Bronchial smooth muscle cell (primary cell): ENCODE data around the gene ATAD5. TPM values are rescaled to one million over a fixed set of nuclear protein-coding genes. Genes with fewer than 3 reads are reported as not detected.

Experiments used
- total RNA-seq: library from RNA; depleted of rRNA; stranded (reverse); fragments of >200 nt; gene quantifications from 2 replicates; pipeline ENCODE4 v1.2.1, GENCODE V29; 2014

ATAD5 gene
- 0.17 and 0.63 TPM in 2 replicates for total RNA-seq

GRCh38 chr17:30831663-30832437 is at the start of gene ATAD5:
Gene ATAD5, plus strand, starts transcription at chr17:30831966. Its CDS starts 382 bp downstream, at chr17:30832348.

GRCh38 chr17:30824356-30825145 is 7.2 kb upstream of the ATAD5 start, which contains the start of gene CRLF3:
Gene CRLF3, minus strand, starts transcription at chr17:30824692. Its CDS starts 41 bp downstream, at chr17:30824651.

GRCh38 chr17:30906101-30906911 is 74.5 kb downstream of the ATAD5 start, which contains the start of gene TEFM:
Gene TEFM, minus strand, starts transcription at chr17:30906238. Its CDS starts 40 bp downstream, at chr17:30906198.

GRCh38 chr17:30921544-30922196 is 89.9 kb downstream of the ATAD5 start, which contains the start of gene ADAP2:
Gene ADAP2, plus strand, starts transcription at chr17:30921945. Its CDS starts 70 bp downstream, at chr17:30922015.

Other genes starting within 250 kb of the ATAD5 start
- 9.6 and 9.8 TPM in 2 replicates for gene CRLF3, start 7.3 kb upstream of the ATAD5 start, total RNA-seq
- 5.6 and 10.4 TPM in 2 replicates for gene TEFM, start 74.3 kb downstream of the ATAD5 start, total RNA-seq
- gene ADAP2, start 90.0 kb downstream of the ATAD5 start, total RNA-seq, result 1.3 and 2.8 TPM in 2 replicates
- 7.0 and 8.5 TPM in 2 replicates for gene RNF135, start 139.1 kb downstream of the ATAD5 start, total RNA-seq